Natural killer cell (primary cell): Measurements from ENCODE around the gene RIC8B. TPM values are rescaled to one million over a fixed set of nuclear protein-coding genes. Genes with fewer than 3 reads are reported as not detected.

Source experiments
- ATAC-seq, 3 donors: fragments of 150-1000 bp in 2 of 3; fragments of 200-7000 bp in 1 of 3; cut with Tn5 transposase; 1 replicate in 1 of 3; 2 replicates in 2 of 3; pipeline ENCODE4 v1.10.0; 2021; ENCODE audit warnings: mild to moderate bottlenecking in 2 of 3, moderate library complexity in 2 of 3
- DNase-seq, 2 donors: peaks; one replicate each; pipeline versions ENCODE4 v3.0.0 to v3.0.0-alpha.2; 2013 to 2021; ENCODE audit warnings: mixed read lengths in 1 of 2
- H3K27ac ChIP-seq: one replicate; pipeline ENCODE4 v1.5.1; 2013; ENCODE audit warnings: mild to moderate bottlenecking, low read length
- H3K27me3 ChIP-seq: one replicate; pipeline ENCODE4 v1.6.1; 2013; ENCODE audit warnings: low read length; ENCODE audit not compliant: control insufficient read depth, insufficient read depth
- H3K36me3 ChIP-seq: one replicate; pipeline ENCODE4 v1.6.1; 2013; ENCODE audit warnings: low read length; ENCODE audit not compliant: control insufficient read depth, insufficient read depth
- H3K4me1 ChIP-seq: one replicate; pipeline ENCODE4 v1.6.1; 2013; ENCODE audit warnings: low read length; ENCODE audit not compliant: control insufficient read depth, insufficient read depth
- H3K4me3 ChIP-seq: one replicate; pipeline ENCODE4 v1.5.1; 2013; ENCODE audit warnings: low read length
- H3K9me3 ChIP-seq: one replicate; pipeline ENCODE4 v1.6.1; 2013; ENCODE audit warnings: low read length; ENCODE audit not compliant: control insufficient read depth, insufficient read depth
- H3K27ac Mint-ChIP-seq, 2 donors: one replicate each; pipeline ENCODE4 v1.8.0; 2022; ENCODE audit warnings: mild to moderate bottlenecking in 2 of 2, mixed read lengths in 2 of 2, moderate library complexity in 1 of 2
- H3K27me3 Mint-ChIP-seq, 2 donors: one replicate each; pipeline ENCODE4 v1.8.0; 2022; ENCODE audit warnings: low read depth in 2 of 2, mixed read lengths in 2 of 2
- H3K36me3 Mint-ChIP-seq: one replicate; pipeline ENCODE4 v1.8.0; 2022; ENCODE audit warnings: mixed read lengths
- H3K4me1 Mint-ChIP-seq, 2 donors: one replicate each; pipeline ENCODE4 v1.8.0; 2022; ENCODE audit warnings: mixed read lengths in 2 of 2
- H3K4me3 Mint-ChIP-seq: one replicate; pipeline ENCODE4 v1.8.0; 2022; ENCODE audit warnings: mild to moderate bottlenecking, moderate library complexity, mixed read lengths
- H3K9me3 Mint-ChIP-seq, 2 donors: one replicate each; pipeline ENCODE4 v1.8.0; 2022; ENCODE audit warnings: mixed read lengths in 2 of 2
- CTCF ChIP-seq: fragments of 200-600 bp; IDR thresholded peaks from one replicate; pipeline ENCODE4 v1.8.0; 2022; ENCODE audit warnings: antibody characterized with exemption
- WGBS: methylation state at CpG from one replicate; pipeline ENCODE4 v1.1.7; 2013; ENCODE audit warnings: missing lambda C conversion rate; ENCODE audit not compliant: insufficient coverage; 5-methylcytosine and 5-hydroxymethylcytosine counted together
- intact Hi-C: fragments of 100-400 bp; cut with micrococcal nuclease; formaldehyde crosslinking; loops from one replicate; pipeline ENCODE4 v1.14.2; 2022
- total RNA-seq, 4 donors: library from RNA; stranded (reverse); fragments of 120-200 nt in 1 of 4; gene quantifications; one replicate each; pipeline versions ENCODE4 v1.2.3 to v1.2.4, GENCODE V29; 2013 to 2022

RIC8B gene
- total RNA-seq, 3 donors from 2014 or later (not counting 1 experiment from before 2014, with no cell fraction given), result 12.1 to 21.3 (median 15.5) TPM

- 79% methylated on average over 5 of the region's 6 CpGs for WGBS
- Histone ChIP-seq H3K27me3 (peaks cover 3% of the 10 kb centered on the region), H3K9me3 (no peaks in the 10 kb centered on the region), H3K36me3 (no peaks in the 10 kb centered on the region), H3K27ac (no peak overlapping the region), H3K4me1 (peaks cover 3% of the 10 kb centered on the region), H3K4me3 (no peak overlapping the region)
- no peaks in the 10 kb centered on the region for H3K36me3 Mint-ChIP-seq
- no peaks in the 10 kb centered on the region for H3K9me3 Mint-ChIP-seq
- no peak for ATAC-seq
- intact Hi-C loops, result no loop called here
- no peak for TF ChIP-seq CTCF
- no peak overlapping the region for H3K27ac Mint-ChIP-seq
- no peak for DNase-seq
- H3K27me3 Mint-ChIP-seq, result peaks cover 16 to 35% of the 10 kb centered on the region in 2 donors
- H3K4me3 Mint-ChIP-seq, result no peak overlapping the region
- peaks cover 6 to 13% of the 10 kb centered on the region in 2 donors for H3K4me1 Mint-ChIP-seq
These were observed 4.9 kb upstream of the RIC8B start for GRCh38 chr12:106769546-106769945.

- peaks cover 12 to 32% of the 10 kb centered on the region in 2 donors for H3K27me3 Mint-ChIP-seq
These were observed 3.1 kb upstream of the RIC8B start for GRCh38 chr12:106771425-106771824.

GRCh38 chr12:106773286-106774004, 1.0 kb upstream of the RIC8B start:
- H3K27me3 Mint-ChIP-seq, result peaks cover 8 to 12% of the 10 kb centered on the region in 2 donors
- peaks cover 10% of the 10 kb centered on the region for H3K4me1 ChIP-seq
- ATAC-seq (no peak), DNase-seq (peak in 1 of 2 donors; percentile 16)
- no peaks in the 10 kb centered on the region for H3K9me3 Mint-ChIP-seq
- peak overlapping the region; percentile 65 for H3K4me3 ChIP-seq
- peaks cover 3% of the 10 kb centered on the region for H3K27me3 ChIP-seq
- peak overlapping the region; percentile 69 for H3K27ac ChIP-seq
- no peaks in the 10 kb centered on the region for H3K36me3 ChIP-seq
- H3K4me1 Mint-ChIP-seq, result peaks cover 32 to 39% of the 10 kb centered on the region in 2 donors
- intact Hi-C loops, result no loop called here
- H3K36me3 Mint-ChIP-seq, result no peaks in the 10 kb centered on the region
- TF ChIP-seq CTCF, result no peak
- WGBS, result 54% methylated on average over 21 of the region's 25 CpGs
- H3K4me3 Mint-ChIP-seq, result peak overlapping the region; percentile 95
- no peaks in the 10 kb centered on the region for H3K9me3 ChIP-seq
- peak overlapping the region; percentile 93 to 98 for H3K27ac Mint-ChIP-seq

More at GRCh38 chr12:106771425-106771824, 3.1 kb upstream of the RIC8B start:
- no peak for DNase-seq
- Mint-ChIP-seq H3K4me1 (peaks cover 23 to 31% of the 10 kb centered on the region in 2 donors), H3K36me3 (no peaks in the 10 kb centered on the region), H3K4me3 (no peak overlapping the region), H3K9me3 (no peaks in the 10 kb centered on the region), H3K27ac (no peak overlapping the region)
- no peak overlapping the region for H3K27ac ChIP-seq
- intact Hi-C loops, result no loop called here
- ATAC-seq, result no peak
- H3K9me3 ChIP-seq, result no peaks in the 10 kb centered on the region
- H3K4me3 ChIP-seq, result no peak overlapping the region
- H3K36me3 ChIP-seq, result no peaks in the 10 kb centered on the region
- H3K27me3 ChIP-seq, result peaks cover 3% of the 10 kb centered on the region
- TF ChIP-seq CTCF, result no peak
- peaks cover 10% of the 10 kb centered on the region for H3K4me1 ChIP-seq
